SK-N-SH treated with all-trans-retinoic acid at 6 μM for 48 hours (cell line): ENCODE results near the gene L1CAM.

ENCODE experiments used
- ATAC-seq: fragments of 200-7000 bp; cut with Tn5 transposase; 3 replicates; pipeline ENCODE4 v1.9.1; 2020; ENCODE audit warnings: mild to moderate bottlenecking, moderate library complexity
- ARNTL ChIP-seq: fragments of 450-650 bp; formaldehyde crosslinking; IDR thresholded peaks from 2 replicates; pipeline ENCODE4 v1.5.0; 2020; ENCODE audit warnings: low read depth, mild to moderate bottlenecking, moderate library complexity, borderline replicate concordance
- BACH2 ChIP-seq: fragments of 250-450 bp; sonication (Bioruptor Pico); IDR thresholded peaks from 2 replicates; pipeline ENCODE4 v1.9.0; 2021; ENCODE audit warnings: mild to moderate bottlenecking, borderline replicate concordance
- CSDC2 ChIP-seq: fragments of 250-450 bp; sonication (Bioruptor Pico); IDR thresholded peaks from 2 replicates; pipeline ENCODE4 v1.5.0; 2020; ENCODE audit warnings: mild to moderate bottlenecking, moderate library complexity
- CSRNP3 ChIP-seq: fragments of 250-450 bp; sonication (Bioruptor Pico); IDR thresholded peaks from 2 replicates; pipeline ENCODE4 v1.5.1; 2021; ENCODE audit warnings: mild to moderate bottlenecking, moderate library complexity
- ESRRG ChIP-seq: fragments of 250-450 bp; sonication (Bioruptor Pico); IDR thresholded peaks from 2 replicates; pipeline ENCODE4 v1.6.1; 2021; ENCODE audit warnings: mild to moderate bottlenecking
- GLIS3 ChIP-seq: fragments of 250-450 bp; sonication (Bioruptor Pico); IDR thresholded peaks from 2 replicates; pipeline ENCODE4 v1.5.0; 2020; ENCODE audit warnings: mild to moderate bottlenecking, moderate library complexity
- ISL1 ChIP-seq: fragments of 250-450 bp; sonication (Bioruptor Pico); IDR thresholded peaks from 2 replicates; pipeline ENCODE4 v2.1.2; 2022; ENCODE audit warnings: mild to moderate bottlenecking, moderate library complexity
- OSR1 ChIP-seq: fragments of 250-450 bp; sonication (Bioruptor Pico); IDR thresholded peaks from 2 replicates; pipeline ENCODE4 v1.8.0; 2022; ENCODE audit warnings: moderate library complexity, mild to moderate bottlenecking, inconsistent platforms
- SNAI2 ChIP-seq: fragments of 250-450 bp; sonication (Bioruptor Pico); IDR thresholded peaks from 2 replicates; pipeline ENCODE4 v1.5.0; 2020; ENCODE audit warnings: mild to moderate bottlenecking, moderate library complexity
- TCF4 ChIP-seq: fragments of 250-450 bp; sonication (Bioruptor Pico); IDR thresholded peaks from 2 replicates; pipeline ENCODE4 v1.8.0; 2021; ENCODE audit warnings: mild to moderate bottlenecking, moderate library complexity, borderline replicate concordance
- TOX ChIP-seq: fragments of 250-450 bp; sonication (Bioruptor Pico); IDR thresholded peaks from 2 replicates; pipeline ENCODE4 v1.8.0; 2021; ENCODE audit warnings: mild to moderate bottlenecking, moderate library complexity, borderline replicate concordance
- ZC3H10 ChIP-seq: fragments of 250-450 bp; sonication (Bioruptor Pico); IDR thresholded peaks from 2 replicates; pipeline ENCODE4 v1.5.1; 2021; ENCODE audit warnings: mild to moderate bottlenecking, moderate library complexity
- ZFP3 ChIP-seq: fragments of 250-450 bp; sonication (Bioruptor Pico); IDR thresholded peaks from 2 replicates; pipeline ENCODE4 v1.5.0; 2020; ENCODE audit warnings: mild to moderate bottlenecking, moderate library complexity
- ZFP30 ChIP-seq: fragments of 450-650 bp; formaldehyde crosslinking; IDR thresholded peaks from 2 replicates; pipeline ENCODE4 v1.5.0; 2022; ENCODE audit warnings: mild to moderate bottlenecking, moderate library complexity
- ZNF565 ChIP-seq: fragments of 450-650 bp; formaldehyde crosslinking; conservative IDR thresholded peaks from 2 replicates; pipeline ENCODE4 v1.5.0; 2020; ENCODE audit warnings: low read depth, mild to moderate bottlenecking, moderate library complexity
- TF ChIP-seq, protein P1 (sequence below): fragments of 250-450 bp; sonication (Bioruptor Pico); IDR thresholded peaks from 2 replicates; pipeline ENCODE4 v1.8.0; 2020; ENCODE audit warnings: mild to moderate bottlenecking, moderate library complexity, borderline replicate concordance
- TF ChIP-seq, protein P2 (sequence below): fragments of 250-450 bp; sonication (Bioruptor Pico); IDR thresholded peaks from 2 replicates; pipeline ENCODE4 v1.8.0; 2021; ENCODE audit warnings: low read depth, mild to moderate bottlenecking, moderate library complexity, borderline replicate concordance
- TF ChIP-seq, protein P3 (sequence below): fragments of 250-450 bp; sonication (Bioruptor Pico); IDR thresholded peaks from 2 replicates; pipeline ENCODE4 v1.5.1; 2020; ENCODE audit warnings: low read depth, mild to moderate bottlenecking, moderate library complexity

Gene L1CAM

GRCh38 chrX:153861733-153862310, 24.2 kb downstream of the L1CAM start:
- TF ChIP-seq ESRRG = no peak
- TF ChIP-seq, protein P1, sequence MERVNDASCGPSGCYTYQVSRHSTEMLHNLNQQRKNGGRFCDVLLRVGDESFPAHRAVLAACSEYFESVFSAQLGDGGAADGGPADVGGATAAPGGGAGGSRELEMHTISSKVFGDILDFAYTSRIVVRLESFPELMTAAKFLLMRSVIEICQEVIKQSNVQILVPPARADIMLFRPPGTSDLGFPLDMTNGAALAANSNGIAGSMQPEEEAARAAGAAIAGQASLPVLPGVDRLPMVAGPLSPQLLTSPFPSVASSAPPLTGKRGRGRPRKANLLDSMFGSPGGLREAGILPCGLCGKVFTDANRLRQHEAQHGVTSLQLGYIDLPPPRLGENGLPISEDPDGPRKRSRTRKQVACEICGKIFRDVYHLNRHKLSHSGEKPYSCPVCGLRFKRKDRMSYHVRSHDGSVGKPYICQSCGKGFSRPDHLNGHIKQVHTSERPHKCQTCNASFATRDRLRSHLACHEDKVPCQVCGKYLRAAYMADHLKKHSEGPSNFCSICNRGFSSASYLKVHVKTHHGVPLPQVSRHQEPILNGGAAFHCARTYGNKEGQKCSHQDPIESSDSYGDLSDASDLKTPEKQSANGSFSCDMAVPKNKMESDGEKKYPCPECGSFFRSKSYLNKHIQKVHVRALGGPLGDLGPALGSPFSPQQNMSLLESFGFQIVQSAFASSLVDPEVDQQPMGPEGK = no peak
- TF ChIP-seq ZC3H10 (CRISPR knock-in tag) = no peak
- no peak for TF ChIP-seq CSDC2 (CRISPR knock-in tag)
- TF ChIP-seq ZFP30 (CRISPR knock-in tag) = no peak
- no peak for TF ChIP-seq ZNF565 (CRISPR knock-in tag)
- TF ChIP-seq OSR1 (CRISPR knock-in tag) = no peak
- no peak for TF ChIP-seq TOX
- TF ChIP-seq BACH2 (CRISPR knock-in tag) = no peak
- TF ChIP-seq, all 23 proteins: peak for 0
- ATAC-seq = no peak

DNA sequence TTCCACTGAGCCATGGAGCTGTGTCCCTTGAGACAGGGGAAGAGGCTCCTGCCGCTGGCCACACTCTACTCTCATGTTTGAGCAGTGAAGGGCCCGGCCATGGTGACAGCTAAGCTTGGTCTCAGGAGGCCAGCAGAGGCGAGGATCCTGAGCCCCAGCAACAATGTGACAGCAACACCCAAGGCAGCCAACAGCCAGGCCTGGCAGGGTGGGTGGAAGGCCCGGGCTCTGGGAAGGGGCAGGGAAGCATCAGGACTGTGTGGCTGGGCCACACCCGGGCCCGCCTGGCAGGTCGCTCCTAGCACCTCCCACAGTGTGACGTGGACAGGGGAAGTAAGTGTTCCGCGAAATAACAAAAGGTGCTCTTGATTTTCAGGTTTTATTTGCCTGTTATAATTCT, 24.8 kb downstream of the L1CAM start:
- TF ChIP-seq ZC3H10 (CRISPR knock-in tag) = no peak
- TF ChIP-seq TCF4 (CRISPR knock-in tag) = no peak
- no peak for TF ChIP-seq CSDC2 (CRISPR knock-in tag)
- no peak for TF ChIP-seq ZFP3 (CRISPR knock-in tag)
- TF ChIP-seq TOX = no peak
- no peak for TF ChIP-seq CSRNP3 (CRISPR knock-in tag)
- no peak for TF ChIP-seq ISL1 (CRISPR knock-in tag)
- no peak for TF ChIP-seq ZNF565 (CRISPR knock-in tag)
- no peak for TF ChIP-seq BACH2 (CRISPR knock-in tag)
- TF ChIP-seq ARNTL = no peak
- TF ChIP-seq, protein P2, sequence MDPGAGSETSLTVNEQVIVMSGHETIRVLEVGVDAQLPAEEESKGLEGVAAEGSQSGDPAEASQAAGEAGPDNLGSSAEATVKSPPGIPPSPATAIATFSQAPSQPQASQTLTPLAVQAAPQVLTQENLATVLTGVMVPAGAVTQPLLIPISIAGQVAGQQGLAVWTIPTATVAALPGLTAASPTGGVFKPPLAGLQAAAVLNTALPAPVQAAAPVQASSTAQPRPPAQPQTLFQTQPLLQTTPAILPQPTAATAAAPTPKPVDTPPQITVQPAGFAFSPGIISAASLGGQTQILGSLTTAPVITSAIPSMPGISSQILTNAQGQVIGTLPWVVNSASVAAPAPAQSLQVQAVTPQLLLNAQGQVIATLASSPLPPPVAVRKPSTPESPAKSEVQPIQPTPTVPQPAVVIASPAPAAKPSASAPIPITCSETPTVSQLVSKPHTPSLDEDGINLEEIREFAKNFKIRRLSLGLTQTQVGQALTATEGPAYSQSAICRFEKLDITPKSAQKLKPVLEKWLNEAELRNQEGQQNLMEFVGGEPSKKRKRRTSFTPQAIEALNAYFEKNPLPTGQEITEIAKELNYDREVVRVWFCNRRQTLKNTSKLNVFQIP (CRISPR knock-in tag) = no peak
- TF ChIP-seq, protein P3, sequence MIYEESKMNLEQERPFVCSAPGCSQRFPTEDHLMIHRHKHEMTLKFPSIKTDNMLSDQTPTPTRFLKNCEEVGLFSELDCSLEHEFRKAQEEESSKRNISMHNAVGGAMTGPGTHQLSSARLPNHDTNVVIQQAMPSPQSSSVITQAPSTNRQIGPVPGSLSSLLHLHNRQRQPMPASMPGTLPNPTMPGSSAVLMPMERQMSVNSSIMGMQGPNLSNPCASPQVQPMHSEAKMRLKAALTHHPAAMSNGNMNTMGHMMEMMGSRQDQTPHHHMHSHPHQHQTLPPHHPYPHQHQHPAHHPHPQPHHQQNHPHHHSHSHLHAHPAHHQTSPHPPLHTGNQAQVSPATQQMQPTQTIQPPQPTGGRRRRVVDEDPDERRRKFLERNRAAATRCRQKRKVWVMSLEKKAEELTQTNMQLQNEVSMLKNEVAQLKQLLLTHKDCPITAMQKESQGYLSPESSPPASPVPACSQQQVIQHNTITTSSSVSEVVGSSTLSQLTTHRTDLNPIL (CRISPR knock-in tag) = no peak
- TF ChIP-seq ESRRG = no peak
- TF ChIP-seq SNAI2 (CRISPR knock-in tag) = no peak
- TF ChIP-seq GLIS3 = no peak
- TF ChIP-seq, protein P1 = no peak
- ATAC-seq = no peak

- ATAC-seq = no peak
- TF ChIP-seq, protein P1 = no peak
- no peak for TF ChIP-seq ZFP3 (CRISPR knock-in tag)
Observed at GRCh38 chrX:153857348-153857903, 28.5 kb downstream of the L1CAM start.
